Measurements from ENCODE around the gene POLH. TPM values are rescaled to one million over a fixed set of nuclear protein-coding genes. Genes with fewer than 3 reads are reported as not detected.

Gene POLH
- total RNA-seq, 1 donor from 2014 or later = 20.2 TPM

DNA sequence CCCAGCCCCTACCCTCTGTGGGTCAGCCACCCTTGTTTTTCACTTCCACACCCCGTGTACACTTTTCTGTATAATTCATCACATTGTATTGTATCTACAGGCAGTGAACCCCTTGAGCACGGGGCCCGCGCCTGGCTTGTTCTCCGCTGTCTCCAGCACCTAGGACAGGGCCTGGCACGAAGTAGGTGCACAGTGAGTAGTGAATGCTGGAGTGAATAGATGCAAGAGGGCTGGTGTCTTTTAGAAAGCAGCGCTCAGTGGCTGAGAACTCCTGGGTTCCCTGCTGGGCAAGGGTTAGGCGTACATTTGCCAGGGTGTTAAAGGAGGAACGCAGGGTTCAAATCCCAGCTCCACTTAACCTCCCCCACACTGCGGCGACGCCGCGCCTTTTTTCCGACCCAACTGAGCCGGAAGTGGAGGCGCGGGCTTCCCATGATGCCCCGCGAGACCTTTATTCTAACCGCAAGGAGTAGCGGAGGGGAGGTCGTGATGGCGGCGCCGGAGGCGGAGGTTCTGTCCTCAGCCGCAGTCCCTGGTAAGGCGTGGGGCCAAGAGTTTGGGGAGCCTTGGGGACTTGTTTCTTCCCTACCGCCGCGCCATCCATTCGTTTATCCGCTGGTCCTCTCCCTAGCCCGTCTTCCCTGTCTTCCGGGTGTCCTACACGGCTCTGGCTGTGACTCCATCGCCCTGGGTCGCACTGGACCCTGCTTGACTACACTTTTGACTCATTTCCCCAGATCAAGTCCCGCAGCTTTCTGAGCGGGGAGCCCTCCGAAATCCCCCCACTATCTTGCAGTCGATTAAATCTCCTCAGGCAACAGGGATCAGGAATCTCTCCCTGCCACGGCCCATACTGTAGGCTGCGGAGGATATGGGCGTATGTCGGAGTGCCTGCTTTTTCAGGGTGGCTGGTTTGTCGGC, 59.7 kb downstream of the POLH start, which contains the start of gene MAD2L1BP:
Gene MAD2L1BP (plus strand): TSS at position 454 of the 921 bp plus-strand sequence. CDS start 36 bp downstream, at position 490.
- Mint-ChIP-seq H3K27ac (ENCODE audit: unreplicated experiment) (peak within 1 kb of the TSS; percentile 97), H3K4me1 (ENCODE audit: low read depth, unreplicated experiment) (peaks cover 9% of the 10 kb centered on the region), H3K9me3 (ENCODE audit: unreplicated experiment) (peaks cover 8% of the 10 kb centered on the region), H3K36me3 (ENCODE audit: unreplicated experiment) (peaks cover 5% of the 10 kb centered on the region), H3K27me3 (ENCODE audit: unreplicated experiment) (peaks cover 4% of the 10 kb centered on the region), H3K4me3 (ENCODE audit: unreplicated experiment) (peak within 1 kb of the TSS; percentile 97)
- TF ChIP-seq, protein P1, sequence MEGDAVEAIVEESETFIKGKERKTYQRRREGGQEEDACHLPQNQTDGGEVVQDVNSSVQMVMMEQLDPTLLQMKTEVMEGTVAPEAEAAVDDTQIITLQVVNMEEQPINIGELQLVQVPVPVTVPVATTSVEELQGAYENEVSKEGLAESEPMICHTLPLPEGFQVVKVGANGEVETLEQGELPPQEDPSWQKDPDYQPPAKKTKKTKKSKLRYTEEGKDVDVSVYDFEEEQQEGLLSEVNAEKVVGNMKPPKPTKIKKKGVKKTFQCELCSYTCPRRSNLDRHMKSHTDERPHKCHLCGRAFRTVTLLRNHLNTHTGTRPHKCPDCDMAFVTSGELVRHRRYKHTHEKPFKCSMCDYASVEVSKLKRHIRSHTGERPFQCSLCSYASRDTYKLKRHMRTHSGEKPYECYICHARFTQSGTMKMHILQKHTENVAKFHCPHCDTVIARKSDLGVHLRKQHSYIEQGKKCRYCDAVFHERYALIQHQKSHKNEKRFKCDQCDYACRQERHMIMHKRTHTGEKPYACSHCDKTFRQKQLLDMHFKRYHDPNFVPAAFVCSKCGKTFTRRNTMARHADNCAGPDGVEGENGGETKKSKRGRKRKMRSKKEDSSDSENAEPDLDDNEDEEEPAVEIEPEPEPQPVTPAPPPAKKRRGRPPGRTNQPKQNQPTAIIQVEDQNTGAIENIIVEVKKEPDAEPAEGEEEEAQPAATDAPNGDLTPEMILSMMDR (IDR thresholded peaks at IDR 0.05; ENCODE audit: partially characterized antibody, unreplicated experiment) = no peak
- DNase-seq = peak; percentile 86

DNA sequence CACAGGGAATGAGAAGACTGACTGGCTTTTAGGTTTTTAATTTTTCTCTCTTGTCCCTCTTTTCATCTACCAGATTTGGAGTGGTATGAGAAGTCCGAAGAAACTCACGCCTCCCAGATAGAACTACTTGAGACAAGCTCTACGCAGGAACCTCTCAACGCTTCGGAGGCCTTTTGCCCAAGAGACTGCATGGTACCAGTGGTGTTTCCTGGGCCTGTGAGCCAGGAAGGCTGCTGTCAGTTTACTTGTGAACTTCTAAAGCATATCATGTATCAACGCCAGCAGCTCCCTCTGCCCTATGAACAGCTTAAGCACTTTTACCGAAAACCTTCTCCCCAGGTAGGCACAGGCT, 60.3 kb downstream of the POLH start:
- H3K27me3 Mint-ChIP-seq (ENCODE audit: unreplicated experiment) = peaks cover 2% of the 10 kb centered on the region
- H3K4me3 Mint-ChIP-seq (ENCODE audit: unreplicated experiment) = peak overlapping the region; percentile 97
- H3K4me1 Mint-ChIP-seq (ENCODE audit: low read depth, unreplicated experiment) = peaks cover 7% of the 10 kb centered on the region
- H3K9me3 Mint-ChIP-seq (ENCODE audit: unreplicated experiment) = peaks cover 6% of the 10 kb centered on the region
- H3K36me3 Mint-ChIP-seq (ENCODE audit: unreplicated experiment) = peaks cover 5% of the 10 kb centered on the region
- peak overlapping the region; percentile 97 for H3K27ac Mint-ChIP-seq (ENCODE audit: unreplicated experiment)
- no peak for DNase-seq
- TF ChIP-seq, protein P1 (IDR thresholded peaks at IDR 0.05; ENCODE audit: partially characterized antibody, unreplicated experiment) = no peak

DNA sequence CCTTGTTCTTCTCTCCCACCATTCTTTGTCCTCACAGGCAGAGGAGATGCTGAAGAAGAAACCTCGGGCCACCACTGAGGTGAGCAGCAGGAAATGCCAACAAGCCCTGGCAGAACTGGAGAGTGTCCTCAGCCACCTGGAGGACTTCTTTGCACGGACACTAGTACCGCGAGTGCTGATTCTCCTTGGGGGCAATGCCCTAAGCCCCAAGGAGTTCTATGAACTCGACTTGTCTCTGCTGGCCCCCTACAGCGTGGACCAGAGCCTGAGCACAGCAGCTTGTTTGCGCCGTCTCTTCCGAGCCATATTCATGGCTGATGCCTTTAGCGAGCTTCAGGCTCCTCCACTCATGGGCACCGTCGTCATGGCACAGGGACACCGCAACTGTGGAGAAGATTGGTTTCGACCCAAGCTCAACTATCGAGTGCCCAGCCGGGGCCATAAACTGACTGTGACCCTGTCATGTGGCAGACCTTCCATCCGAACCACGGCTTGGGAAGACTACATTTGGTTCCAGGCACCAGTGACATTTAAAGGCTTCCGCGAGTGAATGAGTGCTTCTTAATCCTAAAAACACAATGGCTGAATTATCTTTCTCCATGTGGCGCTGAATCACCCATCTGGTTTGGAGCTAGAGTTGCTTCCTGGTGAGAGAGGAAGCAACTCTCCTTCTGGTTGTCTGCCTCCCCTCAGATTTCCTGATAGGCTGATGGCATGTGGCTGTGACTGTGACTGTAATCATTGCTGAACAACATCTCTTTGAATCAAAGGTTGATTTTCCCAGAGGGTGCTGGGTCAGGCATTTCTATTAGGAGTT, 64.2 kb downstream of the POLH start:
- TF ChIP-seq, protein P1 (IDR thresholded peaks at IDR 0.05; ENCODE audit: partially characterized antibody, unreplicated experiment) = no peak
- H3K4me3 Mint-ChIP-seq (ENCODE audit: unreplicated experiment) = no peak overlapping the region
- no peak for DNase-seq
- H3K27ac Mint-ChIP-seq (ENCODE audit: unreplicated experiment) = no peak overlapping the region
- peaks cover 7% of the 10 kb centered on the region for H3K4me1 Mint-ChIP-seq (ENCODE audit: low read depth, unreplicated experiment)
- H3K36me3 Mint-ChIP-seq (ENCODE audit: unreplicated experiment) = peaks cover 5% of the 10 kb centered on the region
- H3K9me3 Mint-ChIP-seq (ENCODE audit: unreplicated experiment) = peaks cover 3% of the 10 kb centered on the region
- H3K27me3 Mint-ChIP-seq (ENCODE audit: unreplicated experiment) = peaks cover 2% of the 10 kb centered on the region

DNA sequence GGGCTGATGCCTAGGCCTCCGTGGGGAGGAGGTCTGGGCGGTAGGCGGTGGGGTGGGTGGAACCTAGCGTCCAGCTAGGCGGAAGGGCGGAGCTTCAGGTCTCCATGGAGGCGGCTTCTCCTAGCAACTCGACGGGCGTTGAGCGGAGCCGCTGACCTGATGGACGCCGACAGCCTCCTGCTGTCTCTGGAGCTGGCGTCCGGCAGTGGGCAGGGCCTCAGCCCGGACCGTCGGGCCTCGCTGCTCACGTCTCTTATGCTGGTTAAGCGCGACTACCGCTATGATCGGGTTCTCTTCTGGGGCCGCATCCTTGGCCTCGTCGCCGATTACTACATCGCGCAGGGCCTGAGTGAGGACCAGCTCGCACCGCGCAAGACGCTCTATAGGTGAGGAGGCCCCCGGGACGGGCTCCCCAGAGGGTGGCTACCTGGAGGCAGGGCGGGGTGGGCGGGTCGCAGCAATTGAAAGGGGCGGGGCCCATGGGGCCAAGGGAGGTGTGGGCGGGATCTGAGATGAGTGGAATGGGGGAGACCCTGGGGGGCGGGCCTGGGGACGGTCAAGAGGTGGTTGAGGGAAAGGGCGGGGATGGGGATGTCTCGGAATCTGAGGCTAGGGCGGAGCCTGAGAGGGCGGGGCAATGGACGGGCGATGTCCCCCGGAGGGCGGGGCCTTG, 69.1 kb downstream of the POLH start, which contains the start of gene RSPH9:
Gene RSPH9 (plus strand): TSS at position 97 of the 673 bp plus-strand sequence. CDS start 63 bp downstream, at position 160.
- H3K27me3 Mint-ChIP-seq (ENCODE audit: unreplicated experiment) = peaks cover 3% of the 10 kb centered on the region
- H3K4me3 Mint-ChIP-seq (ENCODE audit: unreplicated experiment) = peak within 1 kb of the TSS; percentile 79
- TF ChIP-seq, protein P1 (IDR thresholded peaks at IDR 0.05; ENCODE audit: partially characterized antibody, unreplicated experiment) = no peak
- peak; percentile 85 for DNase-seq
- H3K4me1 Mint-ChIP-seq (ENCODE audit: low read depth, unreplicated experiment) = no peaks in the 10 kb centered on the region
- peak within 1 kb of the TSS; percentile 39 for H3K27ac Mint-ChIP-seq (ENCODE audit: unreplicated experiment)
- H3K9me3 Mint-ChIP-seq (ENCODE audit: unreplicated experiment) = peaks cover 11% of the 10 kb centered on the region
- H3K36me3 Mint-ChIP-seq (ENCODE audit: unreplicated experiment) = no peaks in the 10 kb centered on the region
